Choroid plexus epithelial cell (primary cell): ENCODE data around the gene HOXD4.

Source experiments
- DNase-seq: peaks from one replicate; pipeline ENCODE4 v3.0.0-alpha.2; 2010; ENCODE audit warnings: low read depth
- H3K4me3 ChIP-seq: 2 replicates; pipeline ENCODE4 v1.5.1; 2011; ENCODE audit warnings: low read depth, mild to moderate bottlenecking, control low read depth, low read length, moderate library complexity
- TF ChIP-seq, protein P1 (sequence below): conservative IDR thresholded peaks from 2 replicates; pipeline ENCODE4 v1.5.1; 2011; ENCODE audit warnings: low read depth, mild to moderate bottlenecking, control low read depth, inconsistent platforms, low read length, moderate library complexity

HOXD4 gene

DNA sequence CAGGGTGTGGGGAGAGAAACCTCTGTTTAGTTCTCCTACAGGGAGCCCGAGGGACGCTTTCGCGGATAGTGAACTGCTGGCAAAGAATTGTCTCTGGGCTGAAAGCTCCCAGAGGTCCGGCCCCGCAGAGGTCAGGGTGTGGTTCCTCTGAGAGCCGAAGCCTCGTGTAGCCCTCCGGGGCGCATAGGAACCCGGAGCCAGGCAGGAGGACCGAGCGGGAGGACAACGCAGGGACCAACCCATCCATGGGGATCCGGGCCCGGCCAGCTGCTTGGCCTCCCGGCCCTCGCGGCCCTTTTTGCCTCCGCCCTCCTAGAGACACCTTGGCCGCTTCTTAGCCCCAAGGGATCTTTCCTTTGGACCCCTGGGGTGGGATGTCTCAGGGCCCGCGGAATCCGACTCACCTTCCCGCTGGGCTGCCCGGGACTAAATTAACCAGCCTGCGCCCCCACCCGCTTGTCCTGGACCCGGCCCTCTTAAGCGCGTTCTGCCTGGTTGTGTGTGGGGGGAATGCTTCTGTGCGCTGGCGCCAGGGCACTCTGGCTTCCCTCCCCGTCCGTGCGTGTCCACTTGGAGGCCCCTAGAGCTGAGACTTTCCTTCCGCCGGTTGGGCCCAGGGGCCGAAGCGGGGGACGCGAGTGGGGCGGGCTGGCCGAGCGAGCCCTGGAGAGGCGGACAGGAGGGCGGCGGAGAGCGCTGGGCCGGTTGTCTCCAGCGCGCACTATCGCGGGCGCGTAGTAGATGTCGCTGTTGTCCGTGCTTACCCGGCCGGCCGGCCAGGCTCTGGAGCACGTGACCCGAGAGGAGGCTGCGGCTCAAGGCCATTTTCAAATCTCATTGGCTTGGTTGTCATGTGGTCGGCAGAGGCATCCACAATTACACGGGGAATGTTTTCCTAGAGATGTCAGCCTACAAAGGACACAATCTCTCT is 35.2 kb upstream of the HOXD4 start, which contains the start of gene HOXD10:
Gene HOXD10 (plus strand): TSS at position 896 of the 931 bp plus-strand sequence. CDS start 56 bp downstream, outside the sequence.
- no peak within 1 kb of the TSS for H3K4me3 ChIP-seq
- DNase-seq = no peak
- TF ChIP-seq, protein P1, sequence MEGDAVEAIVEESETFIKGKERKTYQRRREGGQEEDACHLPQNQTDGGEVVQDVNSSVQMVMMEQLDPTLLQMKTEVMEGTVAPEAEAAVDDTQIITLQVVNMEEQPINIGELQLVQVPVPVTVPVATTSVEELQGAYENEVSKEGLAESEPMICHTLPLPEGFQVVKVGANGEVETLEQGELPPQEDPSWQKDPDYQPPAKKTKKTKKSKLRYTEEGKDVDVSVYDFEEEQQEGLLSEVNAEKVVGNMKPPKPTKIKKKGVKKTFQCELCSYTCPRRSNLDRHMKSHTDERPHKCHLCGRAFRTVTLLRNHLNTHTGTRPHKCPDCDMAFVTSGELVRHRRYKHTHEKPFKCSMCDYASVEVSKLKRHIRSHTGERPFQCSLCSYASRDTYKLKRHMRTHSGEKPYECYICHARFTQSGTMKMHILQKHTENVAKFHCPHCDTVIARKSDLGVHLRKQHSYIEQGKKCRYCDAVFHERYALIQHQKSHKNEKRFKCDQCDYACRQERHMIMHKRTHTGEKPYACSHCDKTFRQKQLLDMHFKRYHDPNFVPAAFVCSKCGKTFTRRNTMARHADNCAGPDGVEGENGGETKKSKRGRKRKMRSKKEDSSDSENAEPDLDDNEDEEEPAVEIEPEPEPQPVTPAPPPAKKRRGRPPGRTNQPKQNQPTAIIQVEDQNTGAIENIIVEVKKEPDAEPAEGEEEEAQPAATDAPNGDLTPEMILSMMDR = no peak

DNA sequence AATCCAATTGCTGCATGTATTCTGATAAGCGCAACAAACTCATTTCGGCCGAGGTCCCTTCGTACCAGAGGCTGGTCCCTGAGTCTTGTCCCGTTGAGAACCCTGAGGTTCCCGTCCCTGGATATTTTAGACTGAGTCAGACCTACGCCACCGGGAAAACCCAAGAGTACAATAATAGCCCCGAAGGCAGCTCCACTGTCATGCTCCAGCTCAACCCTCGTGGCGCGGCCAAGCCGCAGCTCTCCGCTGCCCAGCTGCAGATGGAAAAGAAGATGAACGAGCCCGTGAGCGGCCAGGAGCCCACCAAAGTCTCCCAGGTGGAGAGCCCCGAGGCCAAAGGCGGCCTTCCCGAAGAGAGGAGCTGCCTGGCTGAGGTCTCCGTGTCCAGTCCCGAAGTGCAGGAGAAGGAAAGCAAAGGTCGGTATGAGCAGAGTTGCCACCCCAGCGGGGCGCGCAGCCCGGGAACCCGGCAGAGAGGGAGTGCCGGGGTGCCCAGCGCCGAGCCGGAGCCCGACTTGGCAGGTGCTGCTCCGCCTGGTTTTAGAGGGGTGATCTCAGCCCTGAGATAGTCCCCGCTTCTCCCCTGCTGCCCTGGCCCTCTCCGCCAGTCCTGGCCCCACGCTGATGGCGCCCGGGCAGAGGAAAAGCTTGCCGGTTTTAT is 34.1 kb upstream of the HOXD4 start:
- TF ChIP-seq, protein P1 = no peak
- no peak overlapping the region for H3K4me3 ChIP-seq
- DNase-seq = no peak

DNA sequence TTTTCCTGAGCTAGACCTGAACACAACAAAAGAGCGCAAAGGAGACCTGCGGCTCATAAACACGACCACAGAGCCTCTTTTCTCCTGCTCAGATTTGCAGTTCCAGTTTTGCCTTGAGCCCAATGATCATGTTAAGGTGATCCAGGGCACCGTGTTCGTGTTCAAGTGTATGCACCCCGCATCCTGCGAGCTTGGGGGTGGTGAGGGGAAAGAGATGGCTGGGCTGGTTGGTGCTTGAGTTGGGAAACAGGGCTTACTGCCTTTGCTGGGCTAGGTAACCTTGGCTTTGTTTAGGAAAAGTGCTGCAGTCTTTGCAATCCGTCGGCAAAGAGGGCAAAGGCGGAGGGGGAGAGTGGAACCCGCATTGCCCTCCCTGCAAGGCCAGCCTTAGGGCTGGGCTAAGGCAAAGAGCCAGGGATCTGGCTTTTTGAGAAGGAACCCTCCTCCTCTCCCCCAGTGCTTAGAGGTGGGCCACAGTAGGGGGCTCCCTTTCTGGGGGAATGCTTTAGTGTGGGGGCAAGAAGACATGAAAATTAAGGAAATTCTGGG is 33.5 kb upstream of the HOXD4 start:
- no peak for DNase-seq
- no peak overlapping the region for H3K4me3 ChIP-seq
- TF ChIP-seq, protein P1 = no peak

DNA sequence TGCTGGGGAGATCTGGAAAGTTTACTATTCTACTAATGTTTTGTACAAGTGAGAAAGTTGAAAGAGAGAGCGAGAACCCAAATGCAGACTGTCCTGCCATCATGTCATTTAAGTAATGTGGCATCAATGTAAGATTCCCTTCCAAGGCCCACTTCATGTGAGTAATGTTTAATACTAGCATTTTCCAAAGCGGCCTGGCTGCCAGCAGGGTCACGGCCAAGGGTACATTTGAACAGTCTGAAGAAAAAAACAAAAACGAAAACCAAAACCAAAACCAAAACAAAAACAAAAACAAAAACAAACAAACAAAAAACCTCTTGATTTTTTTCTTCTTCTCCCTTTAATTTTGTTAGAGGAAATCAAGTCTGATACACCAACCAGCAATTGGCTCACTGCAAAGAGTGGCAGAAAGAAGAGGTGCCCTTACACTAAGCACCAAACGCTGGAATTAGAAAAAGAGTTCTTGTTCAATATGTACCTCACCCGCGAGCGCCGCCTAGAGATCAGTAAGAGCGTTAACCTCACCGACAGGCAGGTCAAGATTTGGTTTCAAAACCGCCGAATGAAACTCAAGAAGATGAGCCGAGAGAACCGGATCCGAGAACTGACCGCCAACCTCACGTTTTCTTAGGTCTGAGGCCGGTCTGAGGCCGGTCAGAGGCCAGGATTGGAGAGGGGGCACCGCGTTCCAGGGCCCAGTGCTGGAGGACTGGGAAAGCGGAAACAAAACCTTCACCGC is 32.6 kb upstream of the HOXD4 start:
- no peak overlapping the region for H3K4me3 ChIP-seq
- TF ChIP-seq, protein P1 = peak; percentile 24
- no peak for DNase-seq

DNA sequence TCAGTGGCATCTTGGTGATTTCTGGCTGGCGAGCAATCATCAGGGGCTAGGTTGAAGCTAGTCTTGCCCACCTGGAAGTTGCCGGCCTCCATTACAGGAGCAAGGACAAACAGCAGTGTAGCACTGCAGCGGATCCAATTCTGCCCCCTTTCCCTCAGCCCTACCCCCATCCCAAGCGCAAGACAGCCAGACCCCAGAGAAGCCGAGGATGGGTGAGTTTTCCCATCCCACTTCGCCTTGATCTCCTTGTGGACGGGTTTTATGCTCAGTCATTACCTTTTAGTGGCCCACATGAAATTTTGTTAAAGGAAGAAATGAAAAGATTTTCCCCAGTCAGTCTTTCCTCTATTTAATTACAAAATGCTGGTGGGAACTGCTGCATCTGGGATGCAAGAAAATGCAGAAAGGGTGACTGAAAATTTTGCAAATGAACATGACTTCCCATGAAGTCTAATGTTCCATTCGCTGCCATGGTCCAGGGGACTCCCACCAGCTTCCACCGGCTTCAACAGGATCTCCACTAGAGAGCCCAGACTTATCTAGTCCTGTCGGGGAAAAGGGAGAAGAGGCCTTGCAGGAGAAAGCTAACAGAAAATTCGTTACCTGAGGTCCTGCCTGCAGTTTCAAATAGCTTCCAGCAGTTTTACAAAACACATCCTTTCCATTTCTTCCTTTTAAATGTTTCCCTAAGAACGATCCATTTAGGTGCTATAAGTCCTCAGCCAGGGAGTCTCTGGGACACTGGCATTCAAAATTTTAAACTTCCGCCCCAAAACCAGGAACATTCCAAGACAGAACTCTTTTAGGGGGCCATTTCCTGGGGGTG is 30.8 kb upstream of the HOXD4 start:
- no peak overlapping the region for H3K4me3 ChIP-seq
- no peak for DNase-seq
- TF ChIP-seq, protein P1 = no peak
